Suprapubic skin (tissue), 4 donors: Measurements from ENCODE around the gene NBR1. TPM values are rescaled to one million over a fixed set of nuclear protein-coding genes. Genes with fewer than 3 reads are reported as not detected.
"Not testable (repeated sequence)": the region's sequence is repeated elsewhere in the genome, so short reads cannot be mapped to it uniquely, and the experiment has no call there.

Experiments
- DNase-seq, 2 donors: peaks; one replicate each; pipeline ENCODE4 v3.0.0-alpha.2; 2019; ENCODE audit warnings: low spot score in 2 of 2
- H3K27ac ChIP-seq: fragments of 200-600 bp; sonication (generic); one replicate; pipeline ENCODE4 v1.5.1; 2019
- H3K27me3 ChIP-seq: fragments of 200-600 bp; sonication (generic); one replicate; pipeline ENCODE4 v1.5.1; 2019
- H3K36me3 ChIP-seq: fragments of 200-600 bp; sonication (generic); one replicate; pipeline ENCODE4 v1.5.1; 2019
- H3K4me1 ChIP-seq: fragments of 200-600 bp; sonication (generic); one replicate; pipeline ENCODE4 v1.5.1; 2019
- H3K4me3 ChIP-seq: fragments of 200-600 bp; sonication (generic); one replicate; pipeline ENCODE4 v1.5.1; 2019; ENCODE audit warnings: mild to moderate bottlenecking
- H3K9me3 ChIP-seq: fragments of 200-600 bp; sonication (generic); one replicate; pipeline ENCODE4 v1.5.1; 2019
- CTCF ChIP-seq, 2 donors: fragments of 200-600 bp in 1 of 2; fragments of 450-650 bp in 1 of 2; sonication (generic) in 1 of 2; IDR thresholded peaks; one replicate each; pipeline ENCODE4 v1.5.1; 2016 to 2019; ENCODE audit warnings: antibody characterized with exemption in 2 of 2, mild to moderate bottlenecking in 1 of 2, moderate library complexity in 1 of 2
- EP300 ChIP-seq: sonication (generic); formaldehyde crosslinking; IDR thresholded peaks from one replicate; pipeline ENCODE4 v1.6.1; 2017; ENCODE audit warnings: antibody characterized with exemption
- POLR2A ChIP-seq, 2 donors: fragments of 450-650 bp; IDR thresholded peaks; one replicate each; pipeline ENCODE4 v1.6.1; 2017; ENCODE audit warnings: antibody characterized with exemption in 2 of 2, mild to moderate bottlenecking in 2 of 2, moderate library complexity in 2 of 2
- POLR2AphosphoS5 ChIP-seq, 3 donors: sonication (generic); formaldehyde crosslinking; IDR thresholded peaks; one replicate each; pipeline ENCODE4 v1.6.1; 2017; ENCODE audit warnings: antibody characterized with exemption in 3 of 3
- WGBS: methylation state at CpG from one replicate; pipeline ENCODE4 v1.1.5; 2018; 5-methylcytosine and 5-hydroxymethylcytosine counted together
- total RNA-seq, 4 donors: library from RNA; depleted of rRNA; stranded (reverse); fragments of >200 nt; gene quantifications; one replicate each; pipeline ENCODE4 v1.1.0, GENCODE V29; 2016

NBR1 gene
- total RNA-seq, 4 donors from 2014 or later: 75.4 to 102 (median 89.6) TPM

DNA sequence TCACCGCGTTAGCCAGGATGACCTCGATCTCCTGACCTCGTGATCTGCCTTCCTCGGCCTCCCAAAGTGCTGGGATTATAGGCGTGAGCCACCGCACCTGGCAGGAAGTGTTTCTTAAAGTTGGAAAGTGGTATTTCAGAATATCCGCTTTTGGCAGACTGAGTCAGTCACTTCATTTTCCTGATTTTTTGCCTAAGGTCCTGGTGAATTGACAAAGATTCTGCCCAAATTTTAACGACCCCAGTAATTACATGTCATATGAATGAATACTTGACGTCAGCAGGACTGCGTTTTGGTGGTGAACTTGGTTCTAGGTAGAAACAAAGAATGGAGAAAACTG lies 41.4 kb upstream of the NBR1 start:
- TF ChIP-seq CTCF (IDR thresholded peaks at IDR 0.05): no peak
- no peak for TF ChIP-seq EP300
- TF ChIP-seq POLR2A (IDR thresholded peaks at IDR 0.05): no peak
- no peak for TF ChIP-seq POLR2AphosphoS5 (IDR thresholded peaks at IDR 0.05)
- Histone ChIP-seq H3K4me3 (peak overlapping the region; percentile 40), H3K36me3 (peaks cover 23% of the 10 kb centered on the region), H3K9me3 (no peaks in the 10 kb centered on the region), H3K27me3 (no peaks in the 10 kb centered on the region), H3K4me1 (peaks cover 30% of the 10 kb centered on the region), H3K27ac (peak overlapping the region; percentile 71)
- WGBS: 40% methylated on average over 11 of the region's 11 CpGs
- DNase-seq: no peak

DNA sequence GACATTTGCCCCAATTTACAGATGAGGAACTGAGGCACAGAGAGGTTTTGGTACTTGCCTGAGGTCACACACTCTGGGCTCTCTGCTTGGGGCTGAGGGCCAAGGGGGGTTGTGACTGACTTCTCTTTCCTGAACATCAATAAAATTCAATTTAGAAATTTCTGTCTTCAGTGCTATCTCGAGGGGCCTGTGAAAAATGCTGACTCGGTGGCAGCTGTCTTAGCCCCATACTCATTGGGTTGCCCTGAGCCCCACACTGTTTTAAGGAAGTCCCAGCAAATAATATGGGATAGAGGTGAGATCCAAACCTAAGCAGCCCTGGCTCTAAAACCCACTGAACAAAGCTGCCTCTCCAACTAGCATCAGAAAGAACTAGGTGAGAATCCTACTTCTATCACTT lies 38.9 kb upstream of the NBR1 start:
- 82% methylated on average over 2 of the region's 2 CpGs for WGBS
- Histone ChIP-seq H3K9me3 (no peaks in the 10 kb centered on the region), H3K27ac (no peak overlapping the region), H3K36me3 (peaks cover 33% of the 10 kb centered on the region), H3K4me1 (peaks cover 12% of the 10 kb centered on the region), H3K4me3 (no peak overlapping the region), H3K27me3 (no peaks in the 10 kb centered on the region)
- no peak for TF ChIP-seq POLR2AphosphoS5 (IDR thresholded peaks at IDR 0.05)
- no peak for TF ChIP-seq CTCF (IDR thresholded peaks at IDR 0.05)
- TF ChIP-seq POLR2A (IDR thresholded peaks at IDR 0.05): no peak
- no peak for TF ChIP-seq EP300
- DNase-seq: no peak

DNA sequence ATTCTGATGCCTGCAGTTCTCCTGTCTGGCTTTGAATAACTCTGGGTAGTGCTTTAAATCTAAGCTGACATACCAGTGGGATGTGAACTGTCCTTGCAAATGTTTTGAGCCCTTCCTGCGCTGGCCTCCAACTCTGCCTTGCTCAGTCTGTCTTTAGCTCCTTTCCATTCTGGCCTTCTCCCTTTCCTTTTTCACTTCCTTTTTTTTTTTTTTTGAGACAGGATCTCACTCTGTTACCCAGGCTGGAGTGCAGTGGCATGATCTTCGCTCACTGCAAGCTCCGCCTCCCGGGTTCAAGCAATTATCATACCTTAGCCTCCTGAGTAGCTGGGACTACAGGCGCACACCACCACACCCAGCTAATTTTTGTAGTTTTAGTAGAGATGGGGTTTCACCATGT lies 37.6 kb upstream of the NBR1 start:
- H3K4me1 ChIP-seq, H3K27me3 ChIP-seq, H3K9me3 ChIP-seq, DNase-seq, H3K27ac ChIP-seq, H3K4me3 ChIP-seq: not testable (repeated sequence)
- H3K36me3 ChIP-seq: peaks cover 33% of the 10 kb centered on the region
- 98% methylated on average over 5 of the region's 5 CpGs for WGBS

DNA sequence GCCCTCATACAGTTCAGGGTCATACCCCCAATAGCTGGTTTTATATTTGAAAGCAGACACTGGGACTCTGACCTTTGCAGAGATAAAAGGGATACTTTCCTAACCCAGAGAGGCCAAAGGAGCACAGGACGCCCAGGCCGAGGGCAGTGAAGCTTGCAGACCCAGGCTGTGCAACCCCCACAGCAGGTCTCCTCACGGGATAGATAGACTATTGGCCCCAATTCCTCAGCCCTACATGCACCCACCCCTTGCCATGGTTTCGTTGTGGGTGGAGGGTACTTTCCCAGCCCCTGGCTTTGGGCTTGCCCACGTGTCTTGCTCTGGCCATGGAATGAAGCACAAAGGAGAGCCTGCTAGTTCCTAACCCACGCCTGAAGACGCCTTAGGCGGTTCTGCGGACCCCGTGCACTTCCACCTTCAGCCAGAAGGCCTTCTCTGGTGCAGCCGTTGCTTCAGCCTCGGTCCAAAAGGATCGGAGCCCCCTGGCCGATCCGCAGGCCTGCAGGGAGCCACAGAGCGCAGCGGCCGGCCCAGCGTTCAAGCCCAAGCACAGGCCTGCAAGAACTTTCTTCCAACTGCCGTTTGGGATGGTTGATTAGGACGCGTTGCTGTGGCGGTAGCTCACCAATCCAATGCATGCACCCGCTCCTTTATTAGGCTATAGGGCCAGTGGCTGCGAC lies 36.1 kb upstream of the NBR1 start:
- TF ChIP-seq POLR2AphosphoS5 (IDR thresholded peaks at IDR 0.05) (no peak), CTCF (IDR thresholded peaks at IDR 0.05) (no peak), EP300 (no peak), POLR2A (IDR thresholded peaks at IDR 0.05) (no peak)
- no peak overlapping the region for H3K4me3 ChIP-seq
- no peak overlapping the region for H3K27ac ChIP-seq
- peaks cover 33% of the 10 kb centered on the region for H3K36me3 ChIP-seq
- 95% methylated on average over 22 of the region's 25 CpGs for WGBS
- no peaks in the 10 kb centered on the region for H3K4me1 ChIP-seq
- no peak for DNase-seq
- H3K9me3 ChIP-seq: no peaks in the 10 kb centered on the region
- no peaks in the 10 kb centered on the region for H3K27me3 ChIP-seq

DNA sequence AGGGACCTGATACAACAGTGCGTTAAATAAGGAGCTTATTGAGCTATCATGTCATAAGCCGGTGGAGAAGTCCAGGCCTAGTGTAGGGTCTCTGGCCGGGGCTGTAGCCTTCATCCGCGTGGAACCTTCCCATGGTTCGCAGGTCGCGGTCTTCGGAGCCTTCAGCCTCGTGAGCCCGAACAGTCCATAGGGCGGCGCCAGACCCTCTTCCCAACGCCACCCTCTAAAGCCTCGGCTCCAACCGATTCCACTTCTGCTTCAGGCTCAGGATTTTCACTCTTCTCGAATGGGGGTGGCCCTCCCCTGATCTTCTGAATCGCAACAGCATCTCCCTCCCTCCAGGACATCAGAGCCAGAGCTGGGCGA lies 35.6 kb upstream of the NBR1 start:
- Histone ChIP-seq H3K9me3 (no peaks in the 10 kb centered on the region), H3K4me1 (no peaks in the 10 kb centered on the region), H3K4me3 (no peak overlapping the region), H3K36me3 (peaks cover 33% of the 10 kb centered on the region), H3K27ac (no peak overlapping the region), H3K27me3 (no peaks in the 10 kb centered on the region)
- TF ChIP-seq POLR2AphosphoS5 (IDR thresholded peaks at IDR 0.05): no peak
- TF ChIP-seq EP300: no peak
- no peak for TF ChIP-seq CTCF (IDR thresholded peaks at IDR 0.05)
- TF ChIP-seq POLR2A (IDR thresholded peaks at IDR 0.05): no peak
- 96% methylated on average over 19 of the region's 19 CpGs for WGBS
- no peak for DNase-seq

DNA sequence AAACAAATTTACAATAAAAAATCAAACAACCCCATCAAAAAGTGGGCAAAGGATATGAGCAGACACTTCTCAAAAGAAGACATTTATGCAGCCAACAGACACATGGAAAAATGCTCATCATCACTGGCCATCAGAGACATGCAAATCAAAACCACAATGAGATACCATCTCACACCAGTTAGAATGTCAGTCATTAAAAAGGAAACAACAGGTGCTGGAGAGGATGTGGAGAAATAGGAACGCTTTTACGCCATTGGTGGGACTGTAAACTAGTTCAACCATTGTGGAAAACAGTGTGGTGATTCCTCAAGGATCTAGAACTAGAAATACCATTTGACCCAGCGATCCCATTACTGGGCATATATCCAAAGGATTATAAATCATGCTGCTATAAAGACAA lies 34.4 kb upstream of the NBR1 start:
- not testable (repeated sequence) for H3K9me3 ChIP-seq, H3K27me3 ChIP-seq, H3K4me1 ChIP-seq, H3K27ac ChIP-seq, DNase-seq, H3K4me3 ChIP-seq
- peaks cover 33% of the 10 kb centered on the region for H3K36me3 ChIP-seq
- WGBS: 75% methylated on average over 3 of the region's 3 CpGs

DNA sequence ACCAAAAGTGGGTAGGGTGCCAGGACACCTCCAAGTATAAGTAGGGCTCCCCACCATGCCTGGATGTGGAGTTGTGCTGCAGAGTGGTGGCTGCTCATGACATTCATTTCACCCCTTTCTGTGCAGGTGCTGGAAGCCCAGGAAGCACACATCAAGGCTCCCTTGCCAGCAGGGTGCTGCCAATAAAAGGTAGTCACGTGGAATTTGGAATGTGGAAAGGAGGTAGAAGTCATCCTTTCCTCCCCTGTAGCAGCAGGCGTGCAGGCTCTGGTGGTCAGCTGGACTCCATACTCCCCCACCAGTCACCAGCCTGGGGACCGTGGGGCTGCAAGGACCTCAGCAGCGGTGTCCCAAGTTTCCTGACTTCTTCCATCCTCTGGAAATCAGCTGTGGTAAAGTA lies 32.5 kb upstream of the NBR1 start:
- 71% methylated on average over 4 of the region's 4 CpGs for WGBS
- not testable (repeated sequence) for H3K27ac ChIP-seq, H3K4me1 ChIP-seq, H3K9me3 ChIP-seq, H3K4me3 ChIP-seq, DNase-seq, H3K27me3 ChIP-seq
- peaks cover 21% of the 10 kb centered on the region for H3K36me3 ChIP-seq
